HEK293T (cell line): ENCODE measurements around the gene SPTLC3.

ENCODE experiments used
- CTCF ChIA-PET: fragments of 350-600 bp; formaldehyde crosslinking; extraction: SDS; loops from one replicate; lab custom pipeline; 2021; ENCODE audit warnings: antibody characterized with exemption, inconsistent platforms; lab: Yijun Ruan, JAX
- POLR2A ChIA-PET: fragments of 350-600 bp; formaldehyde crosslinking; extraction: SDS; loops from one replicate; lab custom pipeline; 2020; ENCODE audit warnings: antibody characterized with exemption, inconsistent platforms; lab: Yijun Ruan, JAX
- DNase-seq: peaks from one replicate; pipeline ENCODE4 v3.0.0; 2012; ENCODE audit warnings: mixed read lengths; ENCODE audit errors: extremely low spot score
- ARNT ChIP-seq: fragments of 450-650 bp; IDR thresholded peaks from 2 replicates; pipeline ENCODE4 v1.6.1; 2017; ENCODE audit warnings: mild to moderate bottlenecking
- BHLHE40 ChIP-seq: fragments of 450-650 bp; IDR thresholded peaks from 2 replicates; pipeline ENCODE4 v1.6.1; 2016; ENCODE audit warnings: mild to moderate bottlenecking, moderate library complexity, borderline replicate concordance
- CTBP1 ChIP-seq: fragments of 450-650 bp; IDR thresholded peaks from 2 replicates; pipeline ENCODE4 v1.6.1; 2016; ENCODE audit warnings: borderline replicate concordance
- ELF4 ChIP-seq: fragments of 450-650 bp; IDR thresholded peaks from 2 replicates; pipeline ENCODE4 v1.6.1; 2017; ENCODE audit warnings: antibody characterized with exemption
- FOXA1 ChIP-seq: fragments of 450-650 bp; IDR thresholded peaks from 2 replicates; pipeline ENCODE4 v1.6.1; 2016; ENCODE audit warnings: mild to moderate bottlenecking
- FOXK2 ChIP-seq: fragments of 450-650 bp; IDR thresholded peaks from 2 replicates; pipeline ENCODE4 v1.6.1; 2016; ENCODE audit warnings: mild to moderate bottlenecking
- FOXM1 ChIP-seq: fragments of 450-650 bp; IDR thresholded peaks from 2 replicates; pipeline ENCODE4 v1.6.1; 2017; ENCODE audit warnings: mild to moderate bottlenecking, borderline replicate concordance
- HDGF ChIP-seq: fragments of 450-650 bp; IDR thresholded peaks from 2 replicates; pipeline ENCODE4 v1.6.1; 2017; ENCODE audit warnings: antibody characterized with exemption, borderline replicate concordance
- L3MBTL2 ChIP-seq: fragments of 450-650 bp; conservative IDR thresholded peaks from 2 replicates; pipeline ENCODE4 v1.6.1; 2016; ENCODE audit warnings: mild to moderate bottlenecking
- LEF1 ChIP-seq: fragments of 450-650 bp; IDR thresholded peaks from 2 replicates; pipeline ENCODE4 v1.6.1; 2017; ENCODE audit warnings: mild to moderate bottlenecking, borderline replicate concordance
- NFRKB ChIP-seq: fragments of 450-650 bp; IDR thresholded peaks from 2 replicates; pipeline ENCODE4 v1.6.1; 2016; ENCODE audit warnings: mild to moderate bottlenecking, moderate library complexity
- SP1 ChIP-seq: fragments of 450-650 bp; IDR thresholded peaks from 2 replicates; pipeline ENCODE4 v1.6.1; 2017
- SUZ12 ChIP-seq: fragments of 450-650 bp; IDR thresholded peaks from 2 replicates; pipeline ENCODE4 v1.6.1; 2016; ENCODE audit warnings: mild to moderate bottlenecking
- TARDBP ChIP-seq: fragments of 450-650 bp; IDR thresholded peaks from 2 replicates; pipeline ENCODE4 v1.6.1; 2016
- ZNF384 ChIP-seq: fragments of 450-650 bp; IDR thresholded peaks from 2 replicates; pipeline ENCODE4 v1.6.1; 2016
- TF ChIP-seq, protein P1 (sequence below): fragments of 450-650 bp; IDR thresholded peaks from 2 replicates; pipeline ENCODE4 v1.6.1; 2016

SPTLC3 gene

DNA sequence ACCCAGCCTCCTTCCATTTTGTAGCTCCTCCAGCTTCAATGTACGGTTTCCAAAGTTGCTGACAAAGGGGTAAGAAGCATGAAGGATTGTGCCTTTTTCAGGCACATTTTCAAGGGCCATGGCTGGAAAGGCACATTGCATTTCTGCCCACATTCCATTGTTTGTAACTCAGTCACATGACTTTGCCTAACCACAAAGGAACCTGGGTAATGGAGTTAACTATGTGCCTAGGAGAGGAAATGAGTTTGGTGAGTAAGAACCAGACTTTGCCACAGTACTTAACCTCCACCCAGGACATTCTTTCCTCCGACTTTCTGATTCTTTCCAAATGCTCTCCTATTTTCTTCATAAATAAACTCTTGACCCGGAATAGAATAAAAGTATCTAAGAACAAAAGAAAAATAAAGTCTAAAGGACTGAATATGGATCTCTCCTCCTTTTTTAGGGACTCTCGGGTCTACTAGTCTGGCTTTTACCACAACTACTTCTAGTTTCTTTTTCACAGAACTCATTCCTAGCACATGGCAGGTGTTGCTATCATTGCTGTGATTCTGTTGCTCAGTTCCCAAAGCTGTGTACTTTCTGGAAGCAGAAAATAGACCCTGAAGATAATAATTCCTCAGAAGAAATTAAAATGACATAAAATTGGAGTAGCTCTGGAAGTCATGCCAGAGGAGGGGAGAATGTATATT is 130.8 kb downstream of the SPTLC3 start:
- ChIA-PET POLR2A (no interaction called here), CTCF (no interaction called here)
- no peak for DNase-seq
- TF ChIP-seq ZNF384 (no peak), ELF4 (no peak), BHLHE40 (no peak)
- TF ChIP-seq, protein P1, sequence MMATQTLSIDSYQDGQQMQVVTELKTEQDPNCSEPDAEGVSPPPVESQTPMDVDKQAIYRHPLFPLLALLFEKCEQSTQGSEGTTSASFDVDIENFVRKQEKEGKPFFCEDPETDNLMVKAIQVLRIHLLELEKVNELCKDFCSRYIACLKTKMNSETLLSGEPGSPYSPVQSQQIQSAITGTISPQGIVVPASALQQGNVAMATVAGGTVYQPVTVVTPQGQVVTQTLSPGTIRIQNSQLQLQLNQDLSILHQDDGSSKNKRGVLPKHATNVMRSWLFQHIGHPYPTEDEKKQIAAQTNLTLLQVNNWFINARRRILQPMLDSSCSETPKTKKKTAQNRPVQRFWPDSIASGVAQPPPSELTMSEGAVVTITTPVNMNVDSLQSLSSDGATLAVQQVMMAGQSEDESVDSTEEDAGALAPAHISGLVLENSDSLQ = no peak

DNA sequence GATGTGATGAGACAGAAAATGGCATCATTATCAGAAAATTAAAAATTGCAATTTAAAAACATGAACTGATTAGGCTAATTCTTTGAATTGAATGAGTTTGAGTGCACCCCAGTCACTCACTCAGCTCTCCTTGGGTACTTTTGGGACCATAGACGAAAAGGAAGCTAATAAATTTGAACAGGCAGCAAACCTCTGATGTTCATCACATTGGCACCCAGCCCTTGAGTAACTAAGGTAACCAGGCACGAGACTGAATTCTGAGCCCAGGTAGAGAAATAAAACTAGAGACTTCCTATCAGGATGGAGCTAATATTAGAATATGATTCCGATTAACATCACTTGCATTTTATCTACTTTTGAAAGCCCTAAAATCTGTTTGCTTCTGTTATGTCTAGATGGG is 131.4 kb downstream of the SPTLC3 start:
- ChIA-PET POLR2A (no interaction called here), CTCF (no interaction called here)
- TF ChIP-seq TARDBP (no peak), LEF1 (no peak), FOXA1 (no peak), L3MBTL2 (no peak), ARNT (no peak), SP1 (no peak), SUZ12 (no peak), CTBP1 (no peak), ZNF384 (no peak), FOXK2 (no peak), ELF4 (no peak), NFRKB (no peak), HDGF (no peak), BHLHE40 (no peak), FOXM1 (no peak)
- no peak for DNase-seq

DNA sequence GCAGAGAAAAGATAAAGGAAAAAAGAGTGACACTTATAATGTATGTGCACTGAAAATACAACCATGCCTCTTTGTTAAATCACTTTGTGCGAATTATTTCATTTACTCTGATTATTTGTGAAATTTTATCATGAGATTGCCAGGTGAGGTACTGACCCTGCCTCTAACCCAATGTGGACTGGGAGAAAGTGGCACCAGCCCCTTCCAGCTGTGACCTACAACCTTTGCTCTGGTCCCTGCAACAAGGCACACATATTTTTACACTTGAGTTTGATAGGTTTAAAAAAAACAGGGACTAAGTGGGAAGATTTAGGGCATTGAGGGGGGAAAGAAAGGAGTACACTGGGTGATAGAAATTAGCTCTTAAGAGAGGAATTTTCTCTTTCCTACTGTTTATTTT is 132.0 kb downstream of the SPTLC3 start:
- DNase-seq = no peak
- POLR2A ChIA-PET = no interaction called here
- TF ChIP-seq CTBP1 (no peak), ARNT (no peak), BHLHE40 (no peak), FOXK2 (no peak), TARDBP (no peak), HDGF (no peak), NFRKB (no peak), SUZ12 (no peak), ZNF384 (no peak), ELF4 (no peak), LEF1 (no peak), FOXA1 (no peak), SP1 (no peak), L3MBTL2 (no peak), FOXM1 (no peak)
- TF ChIP-seq, protein P1 = no peak
- CTCF ChIA-PET = interaction anchor here (0.6 kb wide), 1 partner anchor 734 kb away, joined by 3 read pairs; no protein-coding TSS in a partner anchor

DNA sequence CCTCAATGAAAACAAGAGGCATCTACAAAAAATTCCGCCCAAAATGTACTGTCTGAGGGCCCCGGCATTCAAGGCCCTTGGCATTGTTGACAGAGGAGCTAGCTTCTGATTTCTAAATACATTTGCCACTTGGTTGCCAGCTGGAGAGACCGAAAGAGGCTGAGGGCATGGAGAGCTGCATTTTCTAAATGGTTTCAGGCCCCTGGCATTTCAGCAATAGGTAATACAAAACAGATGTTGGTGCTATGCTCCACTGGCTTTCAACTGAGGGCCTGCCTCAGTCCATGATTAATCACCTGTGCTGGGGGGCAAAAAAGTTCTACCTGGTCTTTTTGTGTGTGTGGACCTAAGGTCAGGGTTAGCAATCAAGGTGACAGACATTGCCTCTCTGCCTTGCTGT is 132.8 kb downstream of the SPTLC3 start:
- TF ChIP-seq L3MBTL2 (no peak), SP1 (no peak), NFRKB (no peak), BHLHE40 (no peak), ZNF384 (no peak), LEF1 (no peak), ARNT (no peak), ELF4 (no peak)
- DNase-seq = no peak
- CTCF ChIA-PET = no interaction called here
- POLR2A ChIA-PET = no interaction called here

DNA sequence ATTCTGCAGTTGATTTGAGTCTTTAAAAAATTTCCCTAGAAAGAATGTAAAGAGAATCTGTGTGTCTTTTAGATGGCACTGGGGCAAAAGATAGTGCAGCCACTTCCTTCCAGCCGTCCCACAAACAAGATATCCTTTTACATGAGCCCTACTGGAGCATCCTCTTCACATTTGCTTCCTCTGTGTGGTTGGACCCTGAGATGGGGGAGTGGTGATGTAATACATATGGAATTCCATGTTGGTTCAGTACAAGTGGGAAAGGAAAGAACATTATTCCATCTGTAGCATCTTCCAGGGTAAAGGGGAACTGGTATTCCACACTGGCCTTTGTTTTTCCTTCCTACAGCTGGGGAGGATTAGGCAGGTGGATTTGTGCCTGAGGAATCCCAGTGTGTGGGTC is 133.4 kb downstream of the SPTLC3 start:
- ChIA-PET POLR2A (no interaction called here), CTCF (no interaction called here)
- TF ChIP-seq FOXM1 = no peak
- no peak for DNase-seq

DNA sequence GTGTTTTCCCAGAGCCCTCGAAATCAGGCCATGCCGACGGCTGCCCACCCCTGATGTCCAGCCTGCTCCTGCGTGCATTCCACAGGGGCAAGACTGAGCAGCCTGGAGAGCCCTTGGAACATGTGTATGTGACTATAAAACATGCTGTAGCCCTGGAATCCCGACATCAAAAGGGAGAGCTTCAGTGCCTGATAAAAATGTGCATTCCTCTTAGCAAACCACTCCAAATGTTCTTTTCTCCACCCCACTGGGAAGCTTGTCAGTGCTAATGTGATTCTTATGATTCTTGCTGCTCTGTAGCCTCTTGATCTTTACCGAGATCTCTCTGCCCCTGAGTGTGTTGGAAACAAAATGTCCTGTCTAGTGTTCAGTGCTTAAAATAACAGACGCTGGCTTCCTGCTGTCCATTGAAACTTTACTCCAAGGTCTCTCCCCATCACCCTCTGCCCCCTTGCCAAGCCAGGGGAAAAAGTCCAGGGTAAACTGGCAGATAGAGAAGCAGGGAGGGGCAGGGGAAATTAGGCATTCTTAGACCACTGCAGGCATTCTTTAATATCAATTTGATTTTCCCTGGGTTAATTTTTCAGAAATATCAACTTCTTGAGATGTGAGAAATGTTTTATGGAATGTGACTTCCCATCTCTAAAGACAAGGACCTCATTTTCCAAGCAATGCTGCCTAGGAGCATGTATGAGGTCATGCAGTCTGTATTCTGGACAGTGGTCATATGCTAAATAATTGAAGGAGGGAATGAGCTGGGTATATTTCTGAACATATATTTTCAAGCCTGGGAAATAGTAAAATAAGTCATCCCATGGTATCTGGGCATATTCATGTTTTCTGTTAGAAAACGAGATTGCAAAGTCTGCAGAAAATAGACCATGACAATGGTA is 138.5 kb downstream of the SPTLC3 start:
- DNase-seq = no peak
- CTCF ChIA-PET = no interaction called here
- TF ChIP-seq ARNT = no peak
- TF ChIP-seq SP1 = no peak
- TF ChIP-seq ELF4 = no peak
- no peak for TF ChIP-seq L3MBTL2
- no peak for TF ChIP-seq FOXK2
- TF ChIP-seq, protein P1 = no peak
- TF ChIP-seq FOXA1 = no peak
- no peak for TF ChIP-seq FOXM1
- no peak for TF ChIP-seq NFRKB
- TF ChIP-seq ZNF384 = no peak
- no peak for TF ChIP-seq TARDBP
- no peak for TF ChIP-seq SUZ12
- no peak for TF ChIP-seq BHLHE40
- no peak for TF ChIP-seq HDGF
- no peak for TF ChIP-seq CTBP1
- no peak for TF ChIP-seq LEF1
- POLR2A ChIA-PET = no interaction called here
